Fibroblast of pulmonary artery (primary cell): ENCODE data around the gene PLSCR4.
A peak's percentile ranks its signal among the peaks of the same experiment; 100 is the strongest.

Experiments used
- DNase-seq: peaks from one replicate; pipeline ENCODE4 v3.0.0-alpha.2; 2010; ENCODE audit warnings: low read depth
- H3K4me3 ChIP-seq: replicated peaks from 2 replicates; pipeline ENCODE4 v1.5.1; 2011; ENCODE audit warnings: low read depth, mild to moderate bottlenecking, control low read depth, low read length, moderate library complexity
- TF ChIP-seq, protein P1 (sequence below): IDR thresholded peaks from 2 replicates; pipeline ENCODE4 v1.5.1; 2011; ENCODE audit warnings: mild to moderate bottlenecking, control low read depth, low read length, inconsistent platforms; ENCODE audit errors: missing control alignments

PLSCR4 gene

DNA sequence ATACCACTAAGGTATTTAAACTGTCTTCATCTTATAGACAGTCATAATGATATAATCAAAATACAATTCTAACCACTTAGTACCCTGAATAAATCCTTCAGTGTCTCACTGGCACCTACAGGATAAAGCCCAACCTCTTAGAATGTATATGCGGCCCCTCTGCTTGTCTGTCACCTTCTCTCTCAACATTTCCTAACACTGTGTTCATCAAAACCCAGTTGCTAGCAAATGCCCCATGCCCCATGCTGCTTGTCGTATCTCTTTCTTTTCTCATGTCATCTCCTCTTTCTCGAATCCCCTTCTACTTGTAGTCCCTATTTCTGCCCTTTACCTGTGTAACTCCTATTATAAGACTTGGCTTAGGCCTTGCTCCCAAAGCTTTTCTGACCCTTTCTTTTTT, 24.6 kb upstream of the PLSCR4 start:
- TF ChIP-seq, protein P1, sequence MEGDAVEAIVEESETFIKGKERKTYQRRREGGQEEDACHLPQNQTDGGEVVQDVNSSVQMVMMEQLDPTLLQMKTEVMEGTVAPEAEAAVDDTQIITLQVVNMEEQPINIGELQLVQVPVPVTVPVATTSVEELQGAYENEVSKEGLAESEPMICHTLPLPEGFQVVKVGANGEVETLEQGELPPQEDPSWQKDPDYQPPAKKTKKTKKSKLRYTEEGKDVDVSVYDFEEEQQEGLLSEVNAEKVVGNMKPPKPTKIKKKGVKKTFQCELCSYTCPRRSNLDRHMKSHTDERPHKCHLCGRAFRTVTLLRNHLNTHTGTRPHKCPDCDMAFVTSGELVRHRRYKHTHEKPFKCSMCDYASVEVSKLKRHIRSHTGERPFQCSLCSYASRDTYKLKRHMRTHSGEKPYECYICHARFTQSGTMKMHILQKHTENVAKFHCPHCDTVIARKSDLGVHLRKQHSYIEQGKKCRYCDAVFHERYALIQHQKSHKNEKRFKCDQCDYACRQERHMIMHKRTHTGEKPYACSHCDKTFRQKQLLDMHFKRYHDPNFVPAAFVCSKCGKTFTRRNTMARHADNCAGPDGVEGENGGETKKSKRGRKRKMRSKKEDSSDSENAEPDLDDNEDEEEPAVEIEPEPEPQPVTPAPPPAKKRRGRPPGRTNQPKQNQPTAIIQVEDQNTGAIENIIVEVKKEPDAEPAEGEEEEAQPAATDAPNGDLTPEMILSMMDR = no peak
- DNase-seq = peak; percentile 21
- H3K4me3 ChIP-seq = no peak overlapping the region

- peak; percentile 98 for DNase-seq
- no peak overlapping the region for H3K4me3 ChIP-seq
- TF ChIP-seq, protein P1 = no peak
Observed at GRCh38 chr3:146274833-146275232, 23.9 kb upstream of the PLSCR4 start.

DNA sequence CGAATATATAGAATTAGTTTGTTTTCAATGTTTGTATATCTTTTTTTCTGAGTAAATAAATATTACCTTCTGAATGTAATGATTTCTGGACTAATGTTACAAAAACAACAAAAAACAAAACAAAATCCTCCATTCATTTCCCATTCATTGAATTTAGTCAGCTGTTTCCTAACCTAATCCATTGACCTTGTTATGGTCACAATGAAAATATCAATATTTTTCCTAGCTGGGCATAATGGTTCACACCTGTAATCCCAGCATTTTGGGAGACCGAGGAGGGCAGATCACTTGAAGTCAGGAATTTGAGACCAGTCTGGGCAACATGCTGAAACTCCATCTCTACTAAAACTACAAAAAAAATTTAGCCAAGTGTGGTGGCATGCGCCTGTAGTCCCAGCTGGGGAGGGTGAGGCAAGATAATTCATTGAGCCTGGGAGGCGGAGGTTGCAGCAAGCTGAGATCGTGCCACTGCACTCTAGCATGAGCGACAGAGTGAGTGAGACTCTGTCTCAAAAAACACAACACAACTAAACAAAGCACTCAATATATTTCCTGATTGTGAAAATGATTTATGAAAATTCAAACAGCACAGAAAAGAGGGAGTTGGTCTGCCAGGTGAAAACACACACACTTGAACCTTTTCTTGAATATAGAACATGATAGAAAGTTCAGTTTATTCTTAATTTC, 23.0 kb upstream of the PLSCR4 start:
- no peak for DNase-seq
- TF ChIP-seq, protein P1 = no peak
- H3K4me3 ChIP-seq = no peak overlapping the region

DNA sequence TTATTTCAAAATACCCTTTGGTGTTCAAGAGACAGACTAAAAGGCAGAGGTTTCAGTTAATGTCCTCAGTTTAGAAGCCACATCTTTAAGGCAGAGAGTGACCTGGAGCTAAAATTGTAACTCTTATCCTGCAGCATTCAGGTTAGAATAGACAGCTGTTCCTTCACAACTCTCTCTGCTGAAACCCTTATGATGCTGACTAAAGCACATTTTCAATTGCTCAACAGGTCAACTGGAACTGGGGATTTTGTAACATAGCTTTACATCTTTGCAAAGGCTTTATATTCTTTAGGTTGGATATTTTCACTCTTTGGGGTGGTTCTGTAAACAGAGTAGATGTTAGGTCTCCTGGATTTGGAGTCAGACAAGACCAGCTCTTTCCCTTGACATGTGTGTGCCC, 20.3 kb upstream of the PLSCR4 start:
- H3K4me3 ChIP-seq = no peak overlapping the region
- TF ChIP-seq, protein P1 = no peak
- DNase-seq = no peak

DNA sequence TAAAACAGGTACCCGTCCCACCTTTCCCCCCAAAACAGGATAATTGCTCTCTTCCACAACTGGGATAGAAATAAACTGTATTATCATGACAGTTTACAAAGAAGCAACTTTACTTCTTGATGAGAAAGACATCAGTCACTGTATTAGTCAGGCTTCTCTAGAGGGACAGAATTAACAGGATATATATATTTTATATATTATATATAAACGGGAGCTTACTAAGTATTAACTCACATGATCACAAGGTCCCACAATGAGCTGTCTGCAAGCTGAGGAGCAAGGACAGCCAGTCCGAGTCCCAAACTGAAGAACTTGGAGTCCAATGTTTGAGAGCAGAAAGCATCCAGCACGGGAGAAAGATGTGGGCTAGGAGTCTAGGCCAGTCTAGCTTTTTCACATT, 18.4 kb upstream of the PLSCR4 start:
- no peak for DNase-seq
- TF ChIP-seq, protein P1 = no peak
- no peak overlapping the region for H3K4me3 ChIP-seq

- no peak overlapping the region for H3K4me3 ChIP-seq
- DNase-seq = no peak
- TF ChIP-seq, protein P1 = no peak
Observed at GRCh38 chr3:146268535-146269219, 17.8 kb upstream of the PLSCR4 start.
